Measurements from ENCODE around the gene FMNL2.
A peak's percentile ranks its signal among the peaks of the same experiment; 100 is the strongest.

Gene FMNL2

DNA sequence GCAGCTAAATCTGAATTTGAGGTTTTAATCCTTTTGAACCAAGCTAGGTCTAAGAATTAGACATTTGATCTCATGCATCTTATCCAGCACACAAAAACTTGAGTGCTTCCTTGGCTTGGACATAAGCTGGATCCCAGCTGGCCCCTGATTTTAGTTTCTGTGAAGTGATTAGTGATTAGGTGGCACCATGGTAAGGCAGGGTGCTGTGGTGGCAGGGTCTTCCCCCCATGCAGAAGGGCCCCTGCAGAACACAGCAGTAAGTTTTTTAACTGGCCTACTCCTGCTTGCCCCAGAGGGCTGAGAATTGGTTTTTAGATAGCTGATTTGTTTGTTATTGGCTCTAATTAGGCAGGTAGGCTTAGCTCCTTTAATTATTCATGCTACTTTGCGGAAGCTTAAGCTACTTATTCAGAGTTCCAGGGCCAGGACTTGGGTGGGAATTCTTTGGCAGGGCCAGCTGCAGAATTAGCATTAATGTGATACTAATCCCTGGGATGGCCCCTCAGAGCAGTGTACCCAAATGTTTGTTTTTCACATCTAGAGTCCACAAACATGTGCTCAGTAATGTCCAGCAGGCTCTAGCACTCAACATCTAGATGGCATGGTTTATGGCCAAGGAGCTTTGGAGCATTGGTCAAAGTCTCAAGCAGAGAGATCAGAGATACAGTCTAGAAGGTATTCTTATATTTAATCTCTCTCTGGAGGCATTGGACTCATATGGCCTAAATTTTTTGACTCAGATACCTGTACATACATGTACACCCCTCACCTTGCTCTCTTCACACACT, 99.6 kb downstream of the FMNL2 start:
- H3K4me3 ChIP-seq (ENCODE audit: low read depth, low read length), result no peak overlapping the region
- DNase-seq (ENCODE audit: low read depth), result no peak
- TF ChIP-seq, protein P1, sequence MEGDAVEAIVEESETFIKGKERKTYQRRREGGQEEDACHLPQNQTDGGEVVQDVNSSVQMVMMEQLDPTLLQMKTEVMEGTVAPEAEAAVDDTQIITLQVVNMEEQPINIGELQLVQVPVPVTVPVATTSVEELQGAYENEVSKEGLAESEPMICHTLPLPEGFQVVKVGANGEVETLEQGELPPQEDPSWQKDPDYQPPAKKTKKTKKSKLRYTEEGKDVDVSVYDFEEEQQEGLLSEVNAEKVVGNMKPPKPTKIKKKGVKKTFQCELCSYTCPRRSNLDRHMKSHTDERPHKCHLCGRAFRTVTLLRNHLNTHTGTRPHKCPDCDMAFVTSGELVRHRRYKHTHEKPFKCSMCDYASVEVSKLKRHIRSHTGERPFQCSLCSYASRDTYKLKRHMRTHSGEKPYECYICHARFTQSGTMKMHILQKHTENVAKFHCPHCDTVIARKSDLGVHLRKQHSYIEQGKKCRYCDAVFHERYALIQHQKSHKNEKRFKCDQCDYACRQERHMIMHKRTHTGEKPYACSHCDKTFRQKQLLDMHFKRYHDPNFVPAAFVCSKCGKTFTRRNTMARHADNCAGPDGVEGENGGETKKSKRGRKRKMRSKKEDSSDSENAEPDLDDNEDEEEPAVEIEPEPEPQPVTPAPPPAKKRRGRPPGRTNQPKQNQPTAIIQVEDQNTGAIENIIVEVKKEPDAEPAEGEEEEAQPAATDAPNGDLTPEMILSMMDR (IDR thresholded peaks at IDR 0.05; ENCODE audit: control insufficient read depth, extremely low read depth, insufficient read depth), result no peak

DNA sequence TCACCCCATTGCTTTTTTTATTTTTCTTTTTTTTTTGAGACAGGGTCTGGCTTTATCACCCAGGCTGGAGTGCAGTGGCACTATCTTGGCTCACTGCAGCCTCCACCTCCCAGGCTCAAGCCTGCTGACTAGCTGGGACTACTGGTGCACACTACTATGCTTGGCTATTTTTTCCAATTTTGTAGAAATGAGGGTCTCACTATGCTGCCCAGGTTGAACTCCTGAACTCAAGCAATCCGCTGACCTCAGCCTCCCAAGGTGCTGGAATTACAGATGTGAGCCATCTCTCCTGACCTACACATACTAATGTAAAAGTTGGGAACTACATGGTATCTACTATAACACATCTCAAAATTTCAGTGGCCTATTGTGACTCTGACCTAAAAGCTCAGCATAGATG, 101.2 kb downstream of the FMNL2 start:
- H3K4me3 ChIP-seq (ENCODE audit: low read depth, low read length), result no peak overlapping the region
- no peak for DNase-seq (ENCODE audit: low read depth)
- TF ChIP-seq, protein P1 (IDR thresholded peaks at IDR 0.05; ENCODE audit: control insufficient read depth, extremely low read depth, insufficient read depth), result no peak

DNA sequence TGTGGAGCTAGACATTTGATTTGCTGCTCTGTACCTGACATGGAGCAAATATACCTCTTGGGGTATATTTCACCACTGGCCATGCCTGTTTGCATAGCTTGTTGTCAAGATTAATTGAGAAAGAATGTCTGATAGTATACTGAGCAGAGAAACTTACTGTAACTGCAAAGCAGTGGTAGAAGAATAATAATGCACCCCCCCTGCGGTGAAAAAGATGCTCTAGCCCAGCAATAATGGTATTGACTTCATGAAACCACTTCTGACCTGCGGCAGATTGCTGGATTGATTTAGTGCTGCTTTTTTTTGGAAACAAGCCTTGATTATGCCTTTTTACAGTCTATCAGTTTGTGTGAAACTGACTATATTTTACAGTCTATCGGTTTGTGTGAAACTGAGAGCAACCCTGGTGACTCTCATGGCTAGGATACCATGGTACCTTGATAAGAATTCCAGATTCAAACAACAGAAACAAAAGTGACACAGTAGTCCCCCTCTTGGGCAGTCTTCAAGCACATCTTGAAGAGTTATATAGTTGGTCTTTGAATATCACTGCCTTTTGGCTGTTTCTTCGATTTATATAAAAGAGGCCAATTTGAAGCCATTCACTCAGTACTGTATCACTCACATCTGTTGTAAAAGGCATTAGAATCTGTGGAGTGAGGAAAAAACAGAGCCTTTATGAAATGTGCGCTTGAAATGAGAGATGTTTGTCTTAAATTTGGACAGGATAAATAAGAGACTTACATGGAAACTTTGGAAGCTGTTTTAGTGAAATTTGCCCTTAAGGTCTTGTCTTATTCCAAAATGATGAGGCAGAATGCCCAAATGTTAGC, 102.5 kb downstream of the FMNL2 start:
- no peak overlapping the region for H3K4me3 ChIP-seq (ENCODE audit: low read depth, low read length)
- no peak for DNase-seq (ENCODE audit: low read depth)
- TF ChIP-seq, protein P1 (IDR thresholded peaks at IDR 0.05; ENCODE audit: control insufficient read depth, extremely low read depth, insufficient read depth), result no peak

DNA sequence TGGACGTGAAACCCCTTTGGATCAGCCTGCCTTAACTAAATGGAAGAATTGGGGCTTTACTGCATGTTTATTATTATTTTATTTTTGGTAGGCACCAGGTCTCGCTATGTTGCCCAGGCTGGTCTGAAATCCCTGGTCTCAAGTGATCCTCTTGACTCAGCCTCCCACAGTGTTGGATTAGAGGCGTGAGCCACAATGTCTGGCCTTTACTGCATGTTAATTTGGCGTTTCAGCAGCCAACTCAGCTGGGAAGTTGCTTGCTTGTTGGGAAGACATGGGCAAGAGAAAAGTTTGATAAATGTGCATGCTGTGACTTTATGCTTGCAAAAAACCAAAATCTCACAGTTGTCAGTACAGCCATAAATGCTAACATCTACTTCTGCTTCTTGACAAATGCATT, 105.1 kb downstream of the FMNL2 start:
- DNase-seq (ENCODE audit: low read depth), result no peak
- no peak overlapping the region for H3K4me3 ChIP-seq (ENCODE audit: low read depth, low read length)
- TF ChIP-seq, protein P1 (IDR thresholded peaks at IDR 0.05; ENCODE audit: control insufficient read depth, extremely low read depth, insufficient read depth), result no peak

DNA sequence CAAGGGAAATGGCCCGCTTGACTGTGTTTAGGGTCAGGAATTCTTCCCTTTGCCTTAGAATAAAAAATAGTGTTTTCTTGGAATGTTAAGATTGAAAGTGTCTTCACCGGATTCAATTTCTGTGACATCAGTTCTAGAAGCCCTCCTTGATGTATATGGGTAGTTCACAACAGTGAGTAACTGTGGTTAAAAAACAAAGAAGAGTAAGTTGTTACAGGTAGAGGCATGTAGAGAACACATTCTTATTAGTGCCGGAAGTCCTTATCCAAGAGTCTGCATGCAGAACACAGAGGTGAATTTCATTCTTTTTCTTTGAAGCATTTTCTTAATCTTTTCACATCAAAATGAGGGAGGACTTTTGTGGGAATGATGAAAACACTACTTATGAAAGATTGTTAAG, 105.5 kb downstream of the FMNL2 start:
- no peak for DNase-seq (ENCODE audit: low read depth)
- TF ChIP-seq, protein P1 (IDR thresholded peaks at IDR 0.05; ENCODE audit: control insufficient read depth, extremely low read depth, insufficient read depth), result no peak
- no peak overlapping the region for H3K4me3 ChIP-seq (ENCODE audit: low read depth, low read length)

DNA sequence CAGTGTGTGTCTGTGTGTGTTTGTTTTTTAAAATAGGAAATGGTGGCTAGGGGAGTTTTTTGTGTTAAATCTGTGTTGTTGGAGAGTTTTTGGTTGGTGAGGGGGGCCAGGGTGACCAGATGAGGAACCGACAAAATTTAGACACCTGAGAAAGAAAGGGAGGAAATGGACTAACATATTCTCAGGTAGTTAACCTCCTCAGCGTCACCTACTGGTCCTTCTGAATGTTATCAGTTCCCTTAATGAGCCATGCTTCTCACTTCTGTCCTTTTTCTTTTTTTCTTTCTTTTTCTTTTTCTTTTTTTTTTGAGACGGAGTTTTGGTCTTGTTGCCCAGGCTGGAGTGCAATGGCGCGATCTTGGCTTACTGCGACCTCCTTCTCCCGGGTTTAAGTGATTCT, 107.0 kb downstream of the FMNL2 start:
- TF ChIP-seq, protein P1 (IDR thresholded peaks at IDR 0.05; ENCODE audit: control insufficient read depth, extremely low read depth, insufficient read depth), result peak; percentile 35
- H3K4me3 ChIP-seq (ENCODE audit: low read depth, low read length), result no peak overlapping the region
- DNase-seq (ENCODE audit: low read depth), result no peak

Measured in LNCaP clone FGC (cell line).